ENCODE measurements around the gene CYP11A1.

GRCh38 chr15:74336061-74337005, 31.1 kb downstream of the CYP11A1 start:
- TF ChIP-seq, protein P1, sequence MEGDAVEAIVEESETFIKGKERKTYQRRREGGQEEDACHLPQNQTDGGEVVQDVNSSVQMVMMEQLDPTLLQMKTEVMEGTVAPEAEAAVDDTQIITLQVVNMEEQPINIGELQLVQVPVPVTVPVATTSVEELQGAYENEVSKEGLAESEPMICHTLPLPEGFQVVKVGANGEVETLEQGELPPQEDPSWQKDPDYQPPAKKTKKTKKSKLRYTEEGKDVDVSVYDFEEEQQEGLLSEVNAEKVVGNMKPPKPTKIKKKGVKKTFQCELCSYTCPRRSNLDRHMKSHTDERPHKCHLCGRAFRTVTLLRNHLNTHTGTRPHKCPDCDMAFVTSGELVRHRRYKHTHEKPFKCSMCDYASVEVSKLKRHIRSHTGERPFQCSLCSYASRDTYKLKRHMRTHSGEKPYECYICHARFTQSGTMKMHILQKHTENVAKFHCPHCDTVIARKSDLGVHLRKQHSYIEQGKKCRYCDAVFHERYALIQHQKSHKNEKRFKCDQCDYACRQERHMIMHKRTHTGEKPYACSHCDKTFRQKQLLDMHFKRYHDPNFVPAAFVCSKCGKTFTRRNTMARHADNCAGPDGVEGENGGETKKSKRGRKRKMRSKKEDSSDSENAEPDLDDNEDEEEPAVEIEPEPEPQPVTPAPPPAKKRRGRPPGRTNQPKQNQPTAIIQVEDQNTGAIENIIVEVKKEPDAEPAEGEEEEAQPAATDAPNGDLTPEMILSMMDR (IDR thresholded peaks at IDR 0.05), result no peak
- TF ChIP-seq POLR2A (IDR thresholded peaks at IDR 0.05), result no peak

Measured in stomach (tissue), 4 donors.